GM12865 (cell line): ENCODE results near the gene MCF2L2.
A peak's percentile ranks its signal among the peaks of the same experiment; 100 is the strongest.
"Not testable (repeated sequence)": the region's sequence is repeated elsewhere in the genome, so short reads cannot be mapped to it uniquely, and the experiment has no call there.

ENCODE experiments used
- DNase-seq: peaks from one replicate; pipeline ENCODE4 v3.0.0; 2010; ENCODE audit warnings: low read depth
- H3K4me3 ChIP-seq: 2 replicates; pipeline ENCODE4 v1.5.1; 2011; ENCODE audit warnings: mild to moderate bottlenecking, low read depth, low read length, control low read depth
- TF ChIP-seq, protein P1 (sequence below): IDR thresholded peaks from 2 replicates; pipeline ENCODE4 v1.5.1; 2011; ENCODE audit warnings: low read length, control low read depth, low read depth, inconsistent platforms; ENCODE audit not compliant: insufficient read depth; ENCODE audit errors: missing control alignments

MCF2L2 gene

DNA sequence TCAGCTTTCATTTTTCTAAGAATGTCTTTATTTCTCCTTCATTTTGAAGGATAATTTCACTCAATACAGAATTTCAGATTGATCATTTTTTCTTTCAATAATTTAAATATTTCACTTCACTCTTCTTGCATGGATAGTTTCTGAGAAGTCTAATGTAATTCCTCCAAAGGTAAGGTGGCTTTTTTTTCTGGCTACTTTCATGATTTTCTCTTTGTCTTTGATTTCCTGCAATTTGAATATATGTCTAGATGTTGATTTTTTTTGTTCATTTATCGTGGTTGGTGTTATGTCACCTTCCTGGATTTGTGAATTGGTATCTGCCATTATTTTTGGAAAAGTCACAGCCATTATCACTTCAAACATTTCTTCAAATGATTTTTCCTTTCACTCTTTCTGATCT lies 14.6 kb upstream of the MCF2L2 start:
- TF ChIP-seq, protein P1, sequence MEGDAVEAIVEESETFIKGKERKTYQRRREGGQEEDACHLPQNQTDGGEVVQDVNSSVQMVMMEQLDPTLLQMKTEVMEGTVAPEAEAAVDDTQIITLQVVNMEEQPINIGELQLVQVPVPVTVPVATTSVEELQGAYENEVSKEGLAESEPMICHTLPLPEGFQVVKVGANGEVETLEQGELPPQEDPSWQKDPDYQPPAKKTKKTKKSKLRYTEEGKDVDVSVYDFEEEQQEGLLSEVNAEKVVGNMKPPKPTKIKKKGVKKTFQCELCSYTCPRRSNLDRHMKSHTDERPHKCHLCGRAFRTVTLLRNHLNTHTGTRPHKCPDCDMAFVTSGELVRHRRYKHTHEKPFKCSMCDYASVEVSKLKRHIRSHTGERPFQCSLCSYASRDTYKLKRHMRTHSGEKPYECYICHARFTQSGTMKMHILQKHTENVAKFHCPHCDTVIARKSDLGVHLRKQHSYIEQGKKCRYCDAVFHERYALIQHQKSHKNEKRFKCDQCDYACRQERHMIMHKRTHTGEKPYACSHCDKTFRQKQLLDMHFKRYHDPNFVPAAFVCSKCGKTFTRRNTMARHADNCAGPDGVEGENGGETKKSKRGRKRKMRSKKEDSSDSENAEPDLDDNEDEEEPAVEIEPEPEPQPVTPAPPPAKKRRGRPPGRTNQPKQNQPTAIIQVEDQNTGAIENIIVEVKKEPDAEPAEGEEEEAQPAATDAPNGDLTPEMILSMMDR, result no peak
- H3K4me3 ChIP-seq, result no peak overlapping the region

DNA sequence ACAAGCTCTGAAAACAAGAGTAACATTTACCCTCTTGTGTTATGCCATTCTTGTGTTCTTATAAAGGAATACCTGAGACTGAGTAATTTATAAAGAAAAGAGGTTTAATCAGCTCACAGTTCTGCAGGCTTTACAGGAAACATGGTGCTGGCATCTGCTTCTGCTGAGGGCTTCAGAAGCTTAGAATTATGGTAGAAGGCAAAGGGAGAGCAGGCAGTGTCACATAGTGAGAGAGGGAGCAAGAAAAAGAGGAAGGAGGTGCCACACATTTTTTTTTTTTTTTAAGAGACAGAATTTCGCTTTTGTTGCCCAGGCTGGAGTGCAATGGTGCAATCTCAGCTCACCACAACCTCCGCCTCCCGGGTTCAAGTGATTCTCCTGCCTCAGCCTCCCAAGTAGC lies 12.1 kb upstream of the MCF2L2 start:
- DNase-seq, result not testable (repeated sequence)

More for the DNA sequence above, 14.6 kb upstream of the MCF2L2 start:
- no peak for DNase-seq

DNA sequence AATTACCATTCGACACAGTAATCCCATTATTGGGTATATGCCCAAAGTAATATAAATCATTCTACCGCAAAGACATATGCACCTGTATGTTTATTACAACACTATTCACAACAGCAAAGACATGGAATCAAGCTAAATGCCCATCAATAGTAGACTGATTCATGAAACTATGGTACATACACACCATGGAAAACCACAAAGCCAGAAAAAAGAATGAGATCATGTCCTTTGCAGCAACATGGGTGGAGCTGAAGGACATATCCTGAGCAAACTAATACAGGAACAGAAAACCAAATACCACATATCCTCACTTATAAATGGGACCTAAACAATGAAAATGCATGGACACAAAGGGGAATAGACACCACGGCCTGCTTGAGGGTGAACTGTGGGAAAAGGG lies 11.1 kb upstream of the MCF2L2 start:
- no peak overlapping the region for H3K4me3 ChIP-seq
- TF ChIP-seq, protein P1, result no peak
- DNase-seq, result no peak

More for the DNA sequence above, 12.1 kb upstream of the MCF2L2 start:
- H3K4me3 ChIP-seq, result not testable (repeated sequence)

DNA sequence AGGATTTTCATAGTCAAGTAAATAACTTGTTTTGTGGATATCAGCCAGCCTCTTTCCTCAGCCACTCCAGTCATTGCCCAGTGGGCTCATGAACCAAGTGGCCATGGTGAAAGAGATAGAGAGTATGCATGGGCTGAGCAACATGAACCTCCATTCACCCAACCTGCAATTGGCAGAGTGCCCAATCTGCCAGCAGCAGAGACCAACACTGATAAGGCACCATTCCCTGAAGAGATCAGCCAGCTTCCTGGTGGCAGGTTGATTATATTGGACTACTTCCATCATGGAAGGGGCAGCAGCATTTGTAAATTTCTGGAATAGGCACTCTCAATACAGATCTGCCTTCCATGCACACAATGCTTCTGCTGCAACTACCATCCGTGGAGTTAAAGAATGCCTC lies 10.3 kb upstream of the MCF2L2 start:
- TF ChIP-seq, protein P1, result no peak
- H3K4me3 ChIP-seq, result no peak overlapping the region
- DNase-seq, result no peak

DNA sequence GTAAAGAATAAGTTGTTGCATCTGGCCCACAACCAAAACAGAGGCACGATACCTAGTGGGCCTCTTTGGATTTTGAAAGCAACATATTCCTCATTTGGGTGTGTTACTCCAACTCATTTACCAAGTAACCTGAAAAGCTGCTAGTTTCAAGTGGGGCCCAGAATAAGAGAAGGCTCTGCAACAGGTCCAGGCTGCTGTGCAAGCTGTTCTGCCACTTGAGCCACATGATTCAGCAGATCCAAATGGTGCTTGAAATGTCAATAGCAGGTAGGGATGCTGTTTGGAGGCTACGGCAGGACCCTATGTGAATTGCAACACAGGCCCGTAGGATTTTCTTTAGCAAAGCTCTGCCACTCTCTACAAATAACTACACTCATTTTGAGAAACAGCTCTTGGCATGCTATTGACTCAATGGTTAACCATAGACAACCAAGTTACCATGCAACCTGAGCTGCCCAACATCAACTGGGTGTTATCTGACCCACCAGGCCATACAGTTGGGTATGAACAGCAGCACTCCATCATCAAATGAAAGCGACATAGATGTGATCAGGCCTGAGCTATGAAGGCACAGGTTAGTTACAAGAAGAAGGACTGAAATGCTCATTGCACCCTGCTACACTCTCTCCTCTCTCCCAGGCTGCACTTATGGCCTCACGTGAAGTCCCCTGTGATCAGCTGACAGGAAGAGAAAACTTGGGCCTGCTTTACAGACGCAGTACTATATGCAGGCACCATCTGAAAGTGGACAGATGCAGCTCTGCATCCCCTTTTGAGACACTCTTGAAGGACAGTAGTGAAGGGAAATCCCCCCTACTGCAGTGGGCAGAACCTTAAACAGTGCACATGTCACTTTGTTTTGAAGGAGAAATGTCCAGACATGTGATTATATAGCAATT lies 9.5 kb upstream of the MCF2L2 start:
- TF ChIP-seq, protein P1, result no peak
- no peak overlapping the region for H3K4me3 ChIP-seq
- DNase-seq, result peak; percentile 53

DNA sequence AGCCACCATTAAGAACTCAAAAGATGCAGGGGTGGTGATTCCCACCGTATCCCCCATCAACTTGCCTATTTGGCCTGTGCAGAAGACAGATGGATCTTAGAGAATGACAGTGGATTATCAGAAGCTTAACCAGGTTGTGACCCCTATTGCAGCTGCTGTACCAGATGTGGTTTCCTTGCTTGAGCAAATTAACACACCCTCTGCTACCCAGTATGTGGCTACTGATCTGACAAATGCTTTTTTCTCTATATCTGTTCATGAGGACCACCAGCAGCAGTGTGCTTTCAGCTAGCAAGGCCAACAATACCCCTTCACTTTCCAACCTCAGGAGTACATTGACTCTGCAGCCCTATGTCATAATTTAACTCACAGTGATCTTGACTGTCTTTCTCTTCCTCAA lies 8.6 kb upstream of the MCF2L2 start:
- DNase-seq, result peak; percentile 42
- H3K4me3 ChIP-seq, result no peak overlapping the region
- TF ChIP-seq, protein P1, result no peak

DNA sequence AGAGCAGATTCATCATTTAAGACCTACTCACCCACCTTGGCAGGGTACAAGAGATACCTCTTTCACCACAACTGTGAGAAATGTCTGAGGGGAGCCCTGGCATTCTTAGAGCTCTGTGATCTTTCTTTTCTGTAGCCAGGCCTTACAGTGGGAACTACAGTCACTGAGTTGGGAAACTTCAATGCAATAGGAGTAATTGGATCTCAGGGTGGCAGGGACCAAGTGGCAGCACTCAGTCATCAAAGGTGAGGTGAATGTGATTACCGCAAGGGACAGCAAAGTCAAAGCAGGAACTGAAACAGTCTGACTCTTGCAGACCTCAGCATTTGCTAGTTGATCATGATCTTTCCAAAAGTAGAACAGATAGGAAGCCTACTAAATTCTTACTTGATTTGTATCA lies 7.2 kb upstream of the MCF2L2 start:
- TF ChIP-seq, protein P1, result no peak
- no peak overlapping the region for H3K4me3 ChIP-seq
- DNase-seq, result peak; percentile 68
